Measurements from ENCODE around the gene SMYD3. TPM values are rescaled to one million over a fixed set of nuclear protein-coding genes. Genes with fewer than 3 reads are reported as not detected.
A peak's percentile ranks its signal among the peaks of the same experiment; 100 is the strongest.

Gene SMYD3
- total and polyA plus RNA-seq, 9 of the 15 experiments (the other 6 are each of a cell fraction or from before 2014, with no cell fraction given), result 128 to 440 (median 197) TPM

DNA sequence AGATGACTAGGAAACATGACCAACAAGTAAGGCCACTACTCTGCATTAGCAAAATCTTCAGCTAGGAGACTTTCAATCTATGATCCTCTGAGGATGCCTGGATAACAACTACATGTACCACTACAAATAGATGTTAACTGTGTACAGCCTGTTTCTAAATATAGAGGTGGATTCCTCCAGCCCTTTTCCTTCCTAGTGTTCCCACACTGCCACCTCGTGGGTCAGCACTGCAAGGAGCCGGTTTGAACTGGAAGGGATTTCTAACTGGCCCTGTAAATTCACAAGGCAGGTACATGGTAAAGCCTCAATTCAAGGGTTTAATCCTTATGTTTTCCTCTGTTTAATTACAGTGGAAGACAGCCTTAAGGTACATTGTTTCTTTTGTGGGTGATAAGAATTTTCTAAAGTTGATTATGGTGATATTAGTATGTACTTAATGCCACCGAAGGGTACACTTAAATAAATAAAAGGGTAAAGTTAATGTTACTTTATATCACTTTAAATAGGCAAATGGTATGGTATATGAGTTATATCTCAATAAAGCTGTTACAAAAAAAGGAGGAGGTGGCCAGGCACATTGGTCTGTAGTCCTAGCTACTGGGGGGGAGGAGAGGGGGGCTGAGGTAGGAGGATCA is 14.4 kb downstream of the SMYD3 start (continued):
- TF ChIP-seq, protein P1, sequence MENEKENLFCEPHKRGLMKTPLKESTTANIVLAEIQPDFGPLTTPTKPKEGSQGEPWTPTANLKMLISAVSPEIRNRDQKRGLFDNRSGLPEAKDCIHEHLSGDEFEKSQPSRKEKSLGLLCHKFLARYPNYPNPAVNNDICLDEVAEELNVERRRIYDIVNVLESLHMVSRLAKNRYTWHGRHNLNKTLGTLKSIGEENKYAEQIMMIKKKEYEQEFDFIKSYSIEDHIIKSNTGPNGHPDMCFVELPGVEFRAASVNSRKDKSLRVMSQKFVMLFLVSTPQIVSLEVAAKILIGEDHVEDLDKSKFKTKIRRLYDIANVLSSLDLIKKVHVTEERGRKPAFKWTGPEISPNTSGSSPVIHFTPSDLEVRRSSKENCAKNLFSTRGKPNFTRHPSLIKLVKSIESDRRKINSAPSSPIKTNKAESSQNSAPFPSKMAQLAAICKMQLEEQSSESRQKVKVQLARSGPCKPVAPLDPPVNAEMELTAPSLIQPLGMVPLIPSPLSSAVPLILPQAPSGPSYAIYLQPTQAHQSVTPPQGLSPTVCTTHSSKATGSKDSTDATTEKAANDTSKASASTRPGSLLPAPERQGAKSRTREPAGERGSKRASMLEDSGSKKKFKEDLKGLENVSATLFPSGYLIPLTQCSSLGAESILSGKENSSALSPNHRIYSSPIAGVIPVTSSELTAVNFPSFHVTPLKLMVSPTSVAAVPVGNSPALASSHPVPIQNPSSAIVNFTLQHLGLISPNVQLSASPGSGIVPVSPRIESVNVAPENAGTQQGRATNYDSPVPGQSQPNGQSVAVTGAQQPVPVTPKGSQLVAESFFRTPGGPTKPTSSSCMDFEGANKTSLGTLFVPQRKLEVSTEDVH (IDR thresholded peaks at IDR 0.05; ENCODE audit: low read depth, partially characterized antibody), result peak; percentile 10
- TF ChIP-seq SRF (CRISPR knock-in tag; IDR thresholded peaks at IDR 0.05), result no peak; a peak in 1 of 4 replicates
- TF ChIP-seq EWSR1 (IDR thresholded peaks at IDR 0.05; ENCODE audit: borderline replicate concordance, low read depth, partially characterized antibody), result no peak
- no peak for TF ChIP-seq PTTG1 (tag; IDR thresholded peaks at IDR 0.05; ENCODE audit: low read depth)
- no peak for TF ChIP-seq ZNF76 (CRISPR knock-in tag; IDR thresholded peaks at IDR 0.05; ENCODE audit: borderline replicate concordance)
- no peak for TF ChIP-seq MTA2 (IDR thresholded peaks at IDR 0.05; ENCODE audit: low read depth)
- TF ChIP-seq ZNF134 (CRISPR knock-in tag; conservative IDR thresholded peaks at IDR 0.05), result no peak
- 0 out of 2 replicates have a peak, but pooled peaks have one; percentile 14 for TF ChIP-seq JUND (IDR thresholded peaks at IDR 0.05; ENCODE audit: borderline replicate concordance, low read depth, low read length)
- no peak for TF ChIP-seq JUND (tag; IDR thresholded peaks at IDR 0.05; ENCODE audit: borderline replicate concordance, low read depth, low read length)
- TF ChIP-seq, protein P2, sequence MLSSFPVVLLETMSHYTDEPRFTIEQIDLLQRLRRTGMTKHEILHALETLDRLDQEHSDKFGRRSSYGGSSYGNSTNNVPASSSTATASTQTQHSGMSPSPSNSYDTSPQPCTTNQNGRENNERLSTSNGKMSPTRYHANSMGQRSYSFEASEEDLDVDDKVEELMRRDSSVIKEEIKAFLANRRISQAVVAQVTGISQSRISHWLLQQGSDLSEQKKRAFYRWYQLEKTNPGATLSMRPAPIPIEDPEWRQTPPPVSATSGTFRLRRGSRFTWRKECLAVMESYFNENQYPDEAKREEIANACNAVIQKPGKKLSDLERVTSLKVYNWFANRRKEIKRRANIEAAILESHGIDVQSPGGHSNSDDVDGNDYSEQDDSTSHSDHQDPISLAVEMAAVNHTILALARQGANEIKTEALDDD (IDR thresholded peaks at IDR 0.05), result peak; percentile 24; the same call in 1 of the 2 replicates
- TF ChIP-seq, protein P3, sequence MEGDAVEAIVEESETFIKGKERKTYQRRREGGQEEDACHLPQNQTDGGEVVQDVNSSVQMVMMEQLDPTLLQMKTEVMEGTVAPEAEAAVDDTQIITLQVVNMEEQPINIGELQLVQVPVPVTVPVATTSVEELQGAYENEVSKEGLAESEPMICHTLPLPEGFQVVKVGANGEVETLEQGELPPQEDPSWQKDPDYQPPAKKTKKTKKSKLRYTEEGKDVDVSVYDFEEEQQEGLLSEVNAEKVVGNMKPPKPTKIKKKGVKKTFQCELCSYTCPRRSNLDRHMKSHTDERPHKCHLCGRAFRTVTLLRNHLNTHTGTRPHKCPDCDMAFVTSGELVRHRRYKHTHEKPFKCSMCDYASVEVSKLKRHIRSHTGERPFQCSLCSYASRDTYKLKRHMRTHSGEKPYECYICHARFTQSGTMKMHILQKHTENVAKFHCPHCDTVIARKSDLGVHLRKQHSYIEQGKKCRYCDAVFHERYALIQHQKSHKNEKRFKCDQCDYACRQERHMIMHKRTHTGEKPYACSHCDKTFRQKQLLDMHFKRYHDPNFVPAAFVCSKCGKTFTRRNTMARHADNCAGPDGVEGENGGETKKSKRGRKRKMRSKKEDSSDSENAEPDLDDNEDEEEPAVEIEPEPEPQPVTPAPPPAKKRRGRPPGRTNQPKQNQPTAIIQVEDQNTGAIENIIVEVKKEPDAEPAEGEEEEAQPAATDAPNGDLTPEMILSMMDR (IDR thresholded peaks at IDR 0.05 in 2 of 3, conservative IDR thresholded peaks at IDR 0.05 in 1 of 3; ENCODE audit: insufficient read depth in 2 of 3, low read depth in 1 of 3, low read length in 3 of 3), result peak; percentile 86 to 94 (median 93)
- TF ChIP-seq, protein P4, sequence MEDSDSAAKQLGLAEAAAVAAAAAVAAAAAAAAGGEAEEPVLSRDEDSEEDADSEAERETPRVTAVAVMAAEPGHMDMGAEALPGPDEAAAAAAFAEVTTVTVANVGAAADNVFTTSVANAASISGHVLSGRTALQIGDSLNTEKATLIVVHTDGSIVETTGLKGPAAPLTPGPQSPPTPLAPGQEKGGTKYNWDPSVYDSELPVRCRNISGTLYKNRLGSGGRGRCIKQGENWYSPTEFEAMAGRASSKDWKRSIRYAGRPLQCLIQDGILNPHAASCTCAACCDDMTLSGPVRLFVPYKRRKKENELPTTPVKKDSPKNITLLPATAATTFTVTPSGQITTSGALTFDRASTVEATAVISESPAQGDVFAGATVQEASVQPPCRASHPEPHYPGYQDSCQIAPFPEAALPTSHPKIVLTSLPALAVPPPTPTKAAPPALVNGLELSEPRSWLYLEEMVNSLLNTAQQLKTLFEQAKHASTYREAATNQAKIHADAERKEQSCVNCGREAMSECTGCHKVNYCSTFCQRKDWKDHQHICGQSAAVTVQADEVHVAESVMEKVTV (CRISPR knock-in tag; IDR thresholded peaks at IDR 0.05), result peak; percentile 77
- TF ChIP-seq, protein P5, sequence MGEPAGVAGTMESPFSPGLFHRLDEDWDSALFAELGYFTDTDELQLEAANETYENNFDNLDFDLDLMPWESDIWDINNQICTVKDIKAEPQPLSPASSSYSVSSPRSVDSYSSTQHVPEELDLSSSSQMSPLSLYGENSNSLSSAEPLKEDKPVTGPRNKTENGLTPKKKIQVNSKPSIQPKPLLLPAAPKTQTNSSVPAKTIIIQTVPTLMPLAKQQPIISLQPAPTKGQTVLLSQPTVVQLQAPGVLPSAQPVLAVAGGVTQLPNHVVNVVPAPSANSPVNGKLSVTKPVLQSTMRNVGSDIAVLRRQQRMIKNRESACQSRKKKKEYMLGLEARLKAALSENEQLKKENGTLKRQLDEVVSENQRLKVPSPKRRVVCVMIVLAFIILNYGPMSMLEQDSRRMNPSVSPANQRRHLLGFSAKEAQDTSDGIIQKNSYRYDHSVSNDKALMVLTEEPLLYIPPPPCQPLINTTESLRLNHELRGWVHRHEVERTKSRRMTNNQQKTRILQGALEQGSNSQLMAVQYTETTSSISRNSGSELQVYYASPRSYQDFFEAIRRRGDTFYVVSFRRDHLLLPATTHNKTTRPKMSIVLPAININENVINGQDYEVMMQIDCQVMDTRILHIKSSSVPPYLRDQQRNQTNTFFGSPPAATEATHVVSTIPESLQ (CRISPR knock-in tag; IDR thresholded peaks at IDR 0.05), result no peak
- TF ChIP-seq, protein P6, sequence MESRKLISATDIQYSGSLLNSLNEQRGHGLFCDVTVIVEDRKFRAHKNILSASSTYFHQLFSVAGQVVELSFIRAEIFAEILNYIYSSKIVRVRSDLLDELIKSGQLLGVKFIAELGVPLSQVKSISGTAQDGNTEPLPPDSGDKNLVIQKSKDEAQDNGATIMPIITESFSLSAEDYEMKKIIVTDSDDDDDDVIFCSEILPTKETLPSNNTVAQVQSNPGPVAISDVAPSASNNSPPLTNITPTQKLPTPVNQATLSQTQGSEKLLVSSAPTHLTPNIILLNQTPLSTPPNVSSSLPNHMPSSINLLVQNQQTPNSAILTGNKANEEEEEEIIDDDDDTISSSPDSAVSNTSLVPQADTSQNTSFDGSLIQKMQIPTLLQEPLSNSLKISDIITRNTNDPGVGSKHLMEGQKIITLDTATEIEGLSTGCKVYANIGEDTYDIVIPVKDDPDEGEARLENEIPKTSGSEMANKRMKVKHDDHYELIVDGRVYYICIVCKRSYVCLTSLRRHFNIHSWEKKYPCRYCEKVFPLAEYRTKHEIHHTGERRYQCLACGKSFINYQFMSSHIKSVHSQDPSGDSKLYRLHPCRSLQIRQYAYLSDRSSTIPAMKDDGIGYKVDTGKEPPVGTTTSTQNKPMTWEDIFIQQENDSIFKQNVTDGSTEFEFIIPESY (CRISPR knock-in tag; IDR thresholded peaks at IDR 0.05), result peak; percentile 52
- no peak for TF ChIP-seq SRSF9 (IDR thresholded peaks at IDR 0.05; ENCODE audit: borderline replicate concordance, low read depth, low read length)

Measured in K562 (cell line).